ENCODE results near the gene FAM200B.

Gene FAM200B

DNA sequence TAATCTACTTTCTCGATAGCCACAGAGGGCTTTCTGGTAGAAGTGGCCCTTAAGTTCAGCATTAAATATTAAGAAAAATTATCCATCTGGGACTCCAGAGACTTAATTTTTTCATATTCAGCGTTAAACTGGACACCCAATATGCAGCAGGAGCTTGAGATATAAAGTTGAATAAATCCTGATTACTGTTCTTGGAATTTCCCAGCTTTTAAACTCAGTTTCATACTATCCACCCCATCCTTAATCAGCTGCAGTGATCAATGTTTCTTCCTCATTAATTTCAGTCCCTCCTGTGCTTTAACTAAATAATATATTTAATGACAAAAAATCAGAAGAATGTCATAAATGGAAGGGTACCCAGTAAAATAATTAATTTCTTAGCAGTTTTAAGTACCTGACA is 22.8 kb upstream of the FAM200B start:
- no peak overlapping the region for H3K4me2 ChIP-seq (ENCODE audit: low read length)
- peaks cover 5% of the 10 kb centered on the region for H4K20me1 ChIP-seq (ENCODE audit: control insufficient read depth, insufficient read depth, low read depth, low read length)
- H3K4me1 ChIP-seq (ENCODE audit: control insufficient read depth, low read length) = peaks cover 28% of the 10 kb centered on the region
- no peak overlapping the region for H3K27ac ChIP-seq (ENCODE audit: low read depth, low read length)
- peaks cover 27% of the 10 kb centered on the region for H3K36me3 ChIP-seq (ENCODE audit: control insufficient read depth, low read length)
- no peaks in the 10 kb centered on the region for H3K27me3 ChIP-seq (ENCODE audit: control insufficient read depth, low read length)
- no peaks in the 10 kb centered on the region for H3K9me3 ChIP-seq (ENCODE audit: control insufficient read depth, insufficient read depth, low read length)
- H3K9me2 ChIP-seq (replicated peaks; ENCODE audit: control insufficient read depth, low read length) = no peaks in the 10 kb centered on the region
- no peak overlapping the region for H3K4me3 ChIP-seq (ENCODE audit: low read length)
- peaks cover 38% of the 10 kb centered on the region for H3F3A ChIP-seq (ENCODE audit: control insufficient read depth, insufficient read depth)
- peaks cover 14% of the 10 kb centered on the region for H3K79me2 ChIP-seq (ENCODE audit: control insufficient read depth, low read length)
- TF ChIP-seq, protein P1, sequence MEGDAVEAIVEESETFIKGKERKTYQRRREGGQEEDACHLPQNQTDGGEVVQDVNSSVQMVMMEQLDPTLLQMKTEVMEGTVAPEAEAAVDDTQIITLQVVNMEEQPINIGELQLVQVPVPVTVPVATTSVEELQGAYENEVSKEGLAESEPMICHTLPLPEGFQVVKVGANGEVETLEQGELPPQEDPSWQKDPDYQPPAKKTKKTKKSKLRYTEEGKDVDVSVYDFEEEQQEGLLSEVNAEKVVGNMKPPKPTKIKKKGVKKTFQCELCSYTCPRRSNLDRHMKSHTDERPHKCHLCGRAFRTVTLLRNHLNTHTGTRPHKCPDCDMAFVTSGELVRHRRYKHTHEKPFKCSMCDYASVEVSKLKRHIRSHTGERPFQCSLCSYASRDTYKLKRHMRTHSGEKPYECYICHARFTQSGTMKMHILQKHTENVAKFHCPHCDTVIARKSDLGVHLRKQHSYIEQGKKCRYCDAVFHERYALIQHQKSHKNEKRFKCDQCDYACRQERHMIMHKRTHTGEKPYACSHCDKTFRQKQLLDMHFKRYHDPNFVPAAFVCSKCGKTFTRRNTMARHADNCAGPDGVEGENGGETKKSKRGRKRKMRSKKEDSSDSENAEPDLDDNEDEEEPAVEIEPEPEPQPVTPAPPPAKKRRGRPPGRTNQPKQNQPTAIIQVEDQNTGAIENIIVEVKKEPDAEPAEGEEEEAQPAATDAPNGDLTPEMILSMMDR (IDR thresholded peaks at IDR 0.05; ENCODE audit: low read depth, low read length, poor library complexity, severe bottlenecking) = no peak
- no peak for TF ChIP-seq EZH2phosphoT487 (IDR thresholded peaks at IDR 0.05; ENCODE audit: borderline replicate concordance, low read length)

- Histone ChIP-seq H3K79me2 (ENCODE audit: control insufficient read depth, low read length) (peaks cover 5% of the 10 kb centered on the region), H3K9me2 (replicated peaks; ENCODE audit: control insufficient read depth, low read length) (no peaks in the 10 kb centered on the region), H3K27ac (ENCODE audit: low read depth, low read length) (no peak overlapping the region), H3K36me3 (ENCODE audit: control insufficient read depth, low read length) (peaks cover 22% of the 10 kb centered on the region), H3K27me3 (ENCODE audit: control insufficient read depth, low read length) (no peaks in the 10 kb centered on the region), H4K20me1 (ENCODE audit: control insufficient read depth, insufficient read depth, low read depth, low read length) (no peaks in the 10 kb centered on the region), H3K9me3 (ENCODE audit: control insufficient read depth, insufficient read depth, low read length) (no peaks in the 10 kb centered on the region), H3K4me2 (ENCODE audit: low read length) (no peak overlapping the region), H3K4me3 (ENCODE audit: low read length) (no peak overlapping the region), H3F3A (ENCODE audit: control insufficient read depth, insufficient read depth) (peaks cover 38% of the 10 kb centered on the region), H3K4me1 (ENCODE audit: control insufficient read depth, low read length) (peaks cover 31% of the 10 kb centered on the region)
- TF ChIP-seq, protein P1 (IDR thresholded peaks at IDR 0.05; ENCODE audit: low read depth, low read length, poor library complexity, severe bottlenecking) = no peak
- TF ChIP-seq EZH2phosphoT487 (IDR thresholded peaks at IDR 0.05; ENCODE audit: borderline replicate concordance, low read length) = no peak
Observed at GRCh38 chr4:15659768-15660570, 21.7 kb upstream of the FAM200B start.

DNA sequence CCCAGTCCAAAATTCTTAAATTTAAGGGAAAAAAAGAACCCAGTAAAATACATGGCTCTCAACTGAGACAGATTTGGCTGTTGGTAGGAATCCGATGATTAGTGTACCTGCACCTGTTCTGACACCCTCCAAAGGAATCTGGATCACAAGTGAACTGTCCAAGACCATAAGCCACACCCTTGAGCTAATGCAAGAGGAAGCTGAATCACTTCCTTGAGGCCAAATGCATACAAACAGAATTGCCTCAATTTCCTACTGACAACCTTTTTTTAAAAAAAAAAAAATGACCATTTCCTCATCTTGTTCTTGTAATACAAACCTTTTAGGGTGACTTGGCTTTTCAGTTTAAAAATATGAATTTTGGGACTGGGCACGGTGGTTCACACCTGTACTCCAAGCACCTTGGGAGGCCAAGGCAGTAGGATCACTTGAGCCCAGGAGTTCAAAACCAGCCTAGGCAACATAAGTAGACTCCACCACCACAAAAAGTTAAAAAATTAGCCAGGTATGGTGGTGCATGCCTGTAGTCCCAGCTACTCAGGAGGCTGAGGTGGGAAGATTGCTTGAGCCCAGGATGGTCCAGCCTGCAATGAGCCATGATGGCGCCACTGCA is 15.8 kb upstream of the FAM200B start:
- no peak overlapping the region for H3K27ac ChIP-seq (ENCODE audit: low read depth, low read length)
- no peaks in the 10 kb centered on the region for H3K27me3 ChIP-seq (ENCODE audit: control insufficient read depth, low read length)
- H3K9me2 ChIP-seq (replicated peaks; ENCODE audit: control insufficient read depth, low read length) = no peaks in the 10 kb centered on the region
- no peaks in the 10 kb centered on the region for H4K20me1 ChIP-seq (ENCODE audit: control insufficient read depth, insufficient read depth, low read depth, low read length)
- H3K4me2 ChIP-seq (ENCODE audit: low read length) = no peak overlapping the region
- H3K79me2 ChIP-seq (ENCODE audit: control insufficient read depth, low read length) = peaks cover 34% of the 10 kb centered on the region
- H3K36me3 ChIP-seq (ENCODE audit: control insufficient read depth, low read length) = peaks cover 54% of the 10 kb centered on the region
- TF ChIP-seq, protein P1 (IDR thresholded peaks at IDR 0.05; ENCODE audit: low read depth, low read length, poor library complexity, severe bottlenecking) = no peak
- TF ChIP-seq EZH2phosphoT487 (IDR thresholded peaks at IDR 0.05; ENCODE audit: borderline replicate concordance, low read length) = no peak
- no peaks in the 10 kb centered on the region for H3K9me3 ChIP-seq (ENCODE audit: control insufficient read depth, insufficient read depth, low read length)
- H3K4me3 ChIP-seq (ENCODE audit: low read length) = no peak overlapping the region
- H3K4me1 ChIP-seq (ENCODE audit: control insufficient read depth, low read length) = peaks cover 43% of the 10 kb centered on the region
- 0 out of 2 replicates have a peak, but pooled peaks cover 10% of the 10 kb centered on the region for H3F3A ChIP-seq (ENCODE audit: control insufficient read depth, insufficient read depth)
